ENCODE data around the gene PTPRN2.
"Not testable (repeated sequence)": the region's sequence is repeated elsewhere in the genome, so short reads cannot be mapped to it uniquely, and the experiment has no call there.

The PTPRN2 gene

DNA sequence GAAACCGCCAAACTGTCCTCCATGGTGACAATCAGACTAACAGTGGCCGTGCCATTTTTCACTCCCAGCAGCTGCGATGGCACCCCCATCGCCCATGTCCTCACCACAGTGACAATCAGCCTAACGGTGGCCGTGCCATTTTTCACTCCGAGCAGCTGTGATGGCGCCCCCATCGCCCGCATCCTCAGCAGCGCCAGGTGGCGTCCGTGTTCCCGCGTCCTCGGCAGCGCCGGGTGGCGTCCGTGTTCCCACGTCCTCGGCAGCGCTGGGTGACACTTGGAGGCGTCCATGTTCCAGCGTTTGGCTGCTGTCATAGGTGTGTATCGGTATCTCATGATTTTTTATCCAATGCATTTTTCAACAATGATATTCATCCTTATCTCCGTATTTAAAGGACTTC lies 267.3 kb downstream of the PTPRN2 start:
- no peak for DNase-seq (ENCODE audit: low spot score)

- no peak for DNase-seq (ENCODE audit: low spot score)
Measured at GRCh38 chr7:158318511-158318913, 269.1 kb downstream of the PTPRN2 start.

DNA sequence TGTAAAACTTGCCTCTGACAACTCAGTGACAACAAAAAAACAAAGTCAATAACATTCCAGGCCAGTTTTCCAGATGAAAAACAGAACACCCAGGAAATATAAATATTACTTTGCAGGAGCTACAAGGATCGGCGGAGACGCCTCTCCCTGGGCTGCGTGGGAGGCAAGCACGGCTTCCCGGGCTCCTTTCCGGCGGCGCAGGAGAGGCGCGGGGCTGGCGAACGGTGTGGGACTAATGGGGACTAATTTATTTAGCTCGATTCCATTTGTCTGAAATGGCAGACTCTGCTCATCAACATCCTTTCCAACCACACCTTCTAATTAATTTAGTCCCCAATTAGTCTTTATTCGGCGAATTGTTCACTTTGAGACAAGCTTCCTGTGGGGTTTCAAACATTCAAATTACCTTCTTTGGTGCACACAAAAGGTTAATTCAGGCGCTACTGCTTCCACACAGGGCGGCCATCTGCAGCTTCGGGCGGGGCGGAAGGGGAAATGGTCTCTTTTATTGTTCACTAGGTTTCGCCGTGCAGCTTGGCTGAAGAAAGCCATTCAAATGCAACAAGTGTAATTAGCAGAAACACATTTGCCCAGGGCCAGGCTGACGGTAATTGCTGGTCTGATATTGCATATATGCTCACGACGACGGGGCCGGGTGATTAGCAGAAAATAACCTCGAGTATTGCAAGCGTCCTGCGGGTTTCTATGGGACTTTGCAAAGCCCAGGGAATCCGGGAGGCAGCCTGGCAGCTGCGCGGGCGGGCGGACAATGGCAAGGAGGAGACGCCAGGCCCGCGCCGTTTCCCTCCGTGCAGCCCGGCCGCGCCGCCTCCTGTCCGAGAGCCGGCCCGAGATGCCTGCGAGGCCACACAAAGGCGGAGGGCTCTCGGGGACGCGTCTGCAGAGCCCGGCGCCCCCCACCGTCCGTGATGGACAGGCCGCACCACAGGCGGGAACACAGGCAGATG lies 270.1 kb downstream of the PTPRN2 start:
- no peak for DNase-seq (ENCODE audit: low spot score)

DNA sequence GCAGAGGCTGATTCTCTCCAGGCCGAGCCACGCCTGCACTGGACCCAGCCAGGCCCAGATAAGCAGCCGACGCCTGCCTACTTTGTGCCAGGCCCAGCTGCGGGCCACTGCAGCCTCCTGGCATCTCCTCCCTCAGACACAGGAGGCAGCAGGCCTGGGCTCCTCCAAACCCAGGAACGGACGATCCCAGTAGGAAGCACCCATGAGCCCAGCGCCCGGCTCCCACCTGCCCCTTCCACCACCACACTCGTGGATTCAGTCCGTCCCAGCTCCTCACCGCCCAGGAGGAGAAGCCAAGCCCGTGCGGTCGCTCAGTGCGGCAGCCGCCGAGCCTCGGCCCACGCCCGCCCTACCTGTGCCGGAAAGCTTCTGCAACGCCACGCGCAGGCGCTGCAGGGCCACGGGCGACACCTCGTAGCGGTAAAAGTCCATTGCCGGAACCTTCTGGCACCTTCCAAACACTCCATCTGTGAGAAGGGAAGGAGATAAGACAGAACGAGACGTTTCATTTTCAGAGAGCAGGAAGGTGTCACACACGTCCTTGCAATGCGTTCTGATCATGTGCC lies 271.1 kb downstream of the PTPRN2 start:
- no peak for DNase-seq (ENCODE audit: low spot score)

DNA sequence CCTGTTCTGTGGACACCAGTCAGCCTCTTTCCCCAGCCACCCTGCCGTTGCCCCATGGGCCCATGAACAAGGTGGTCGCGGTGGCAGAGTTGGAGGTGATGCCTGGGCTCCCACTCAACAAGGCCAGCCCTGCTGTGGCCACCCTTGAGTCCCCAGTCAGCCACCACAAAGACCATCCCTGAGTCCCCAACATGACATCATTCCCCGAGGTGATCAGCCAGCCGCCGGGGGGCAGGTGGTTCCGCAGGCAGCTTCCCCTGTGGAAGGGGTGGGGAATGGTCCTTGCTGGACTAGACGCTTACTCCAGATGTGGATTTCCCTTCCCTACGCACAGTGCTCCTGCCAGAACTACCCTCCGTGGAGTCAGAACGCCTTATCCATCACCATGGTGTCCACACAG lies 271.7 kb downstream of the PTPRN2 start:
- no peak for DNase-seq (ENCODE audit: low spot score)

GRCh38 chr7:158315326-158315725 lies 272.3 kb downstream of the PTPRN2 start:
- DNase-seq (ENCODE audit: low spot score), result no peak

GRCh38 chr7:158314394-158314793 lies 273.2 kb downstream of the PTPRN2 start:
- no peak for DNase-seq (ENCODE audit: low spot score)

DNA sequence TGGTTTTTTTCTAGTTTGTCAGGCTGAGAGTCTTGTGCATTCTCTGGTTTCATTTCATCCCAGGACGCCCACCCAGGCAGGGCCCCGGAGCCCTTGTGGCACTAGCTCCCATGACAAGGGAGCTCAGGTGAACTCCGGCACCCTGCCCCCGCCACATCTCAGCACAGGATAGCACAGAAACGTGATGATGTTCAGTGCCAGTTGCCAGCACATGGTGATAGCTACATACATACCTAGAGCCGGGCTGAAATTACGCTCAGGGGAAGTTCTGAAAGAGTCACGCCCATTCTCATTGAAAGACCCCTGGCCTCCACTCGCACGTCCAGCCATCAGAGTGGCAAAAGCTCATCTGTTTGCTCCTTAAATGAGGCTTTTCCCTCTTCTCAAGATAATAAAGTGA lies 273.7 kb downstream of the PTPRN2 start:
- no peak for DNase-seq (ENCODE audit: low spot score)

GRCh38 chr7:158312789-158313188 lies 274.8 kb downstream of the PTPRN2 start:
- DNase-seq (ENCODE audit: low spot score), result no peak

DNA sequence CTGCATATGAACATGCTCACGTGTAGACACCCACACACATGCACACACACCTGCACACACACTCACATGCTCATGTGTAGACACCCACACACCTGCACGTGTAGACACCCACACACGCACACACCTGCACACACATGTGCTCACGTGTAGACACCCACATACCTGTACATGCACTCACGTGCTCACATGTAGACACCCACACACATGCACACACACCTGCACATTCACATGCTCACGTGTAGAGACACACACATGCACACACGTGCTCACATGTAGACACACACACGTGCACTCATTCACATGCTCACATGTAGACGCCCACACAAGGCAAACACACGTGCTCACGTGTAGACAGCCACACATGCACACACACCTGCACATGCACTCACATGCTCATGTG lies 275.8 kb downstream of the PTPRN2 start:
- DNase-seq (ENCODE audit: low spot score), result no peak

DNA sequence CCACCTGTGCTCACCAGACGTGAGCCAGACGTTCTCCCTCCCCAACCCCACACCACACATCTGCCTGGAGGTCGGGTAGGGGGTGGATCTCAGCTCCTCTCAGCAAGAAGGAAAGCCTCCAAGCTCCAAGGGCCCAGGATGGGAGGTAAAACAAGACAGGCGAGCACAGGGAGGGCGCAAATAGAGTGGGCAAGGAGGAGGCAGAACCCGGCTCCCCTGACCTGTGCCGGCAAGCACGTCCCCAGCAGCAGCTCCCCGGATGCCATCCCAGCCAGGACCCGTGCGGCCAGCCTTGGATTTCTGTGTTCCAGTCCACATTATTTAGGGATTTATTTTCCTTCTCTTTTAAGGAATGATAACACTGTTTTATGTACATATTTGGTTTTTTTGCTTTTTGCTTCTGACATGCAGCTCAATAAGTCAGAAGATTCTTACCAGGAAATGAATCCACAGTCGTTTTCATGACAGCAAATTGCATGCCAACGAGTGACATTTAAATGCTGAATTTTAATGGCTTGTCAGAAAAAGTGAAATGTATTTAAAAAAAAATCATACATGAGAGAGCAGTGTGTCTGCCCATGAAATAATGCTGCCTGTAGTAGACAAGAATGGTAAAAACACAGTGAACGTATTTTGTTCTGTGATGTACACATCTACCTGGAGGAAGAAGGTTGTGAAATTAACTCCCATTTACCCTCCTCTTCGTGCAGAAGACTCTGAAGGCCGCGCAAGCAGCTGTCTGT lies 276.5 kb downstream of the PTPRN2 start:
- no peak for DNase-seq (ENCODE audit: low spot score)

GRCh38 chr7:158309868-158310763 lies 277.5 kb downstream of the PTPRN2 start:
- no peak for DNase-seq (ENCODE audit: low spot score)

DNA sequence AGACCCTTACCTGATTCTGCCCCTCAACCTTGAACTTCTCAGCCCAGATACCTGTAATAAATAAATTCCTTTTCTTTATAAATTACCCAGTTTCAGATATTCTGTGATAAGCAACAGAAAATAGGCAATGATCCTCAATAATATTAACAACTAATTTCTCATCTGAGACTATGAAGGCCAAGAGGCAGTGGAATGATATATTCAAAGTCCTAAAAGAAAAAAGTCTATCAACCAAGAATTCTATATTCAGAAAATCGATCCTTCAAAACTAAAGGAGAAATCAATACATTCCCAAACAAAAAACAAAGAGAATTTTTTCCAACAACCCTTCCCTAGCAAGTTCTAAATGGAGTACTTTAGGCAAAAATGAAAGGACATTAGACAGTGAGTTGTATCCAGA lies 279.6 kb downstream of the PTPRN2 start:
- no peak for DNase-seq (ENCODE audit: low spot score)

- not testable (repeated sequence) for DNase-seq (ENCODE audit: low spot score)
Measured at GRCh38 chr7:158304072-158304471, 283.6 kb downstream of the PTPRN2 start.

DNA sequence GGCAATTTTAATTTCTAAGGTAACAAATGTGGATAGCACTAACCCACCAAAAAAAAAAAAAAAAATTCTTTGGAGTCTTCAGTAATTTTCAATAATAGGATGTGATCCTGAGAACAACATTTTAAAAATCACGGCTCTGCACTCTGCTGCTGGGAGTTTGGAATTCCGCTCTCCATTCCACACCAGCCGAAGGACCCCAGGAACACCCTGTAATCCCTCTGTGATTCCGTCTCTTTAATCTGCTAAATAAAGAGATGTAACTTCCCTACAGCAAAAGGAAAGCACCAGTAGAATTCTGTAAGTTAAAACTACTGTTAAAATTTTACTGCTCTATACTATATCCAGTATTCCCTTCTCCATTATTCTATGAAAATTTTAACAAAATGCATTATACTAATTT lies 284.5 kb downstream of the PTPRN2 start:
- no peak for DNase-seq (ENCODE audit: low spot score)

DNA sequence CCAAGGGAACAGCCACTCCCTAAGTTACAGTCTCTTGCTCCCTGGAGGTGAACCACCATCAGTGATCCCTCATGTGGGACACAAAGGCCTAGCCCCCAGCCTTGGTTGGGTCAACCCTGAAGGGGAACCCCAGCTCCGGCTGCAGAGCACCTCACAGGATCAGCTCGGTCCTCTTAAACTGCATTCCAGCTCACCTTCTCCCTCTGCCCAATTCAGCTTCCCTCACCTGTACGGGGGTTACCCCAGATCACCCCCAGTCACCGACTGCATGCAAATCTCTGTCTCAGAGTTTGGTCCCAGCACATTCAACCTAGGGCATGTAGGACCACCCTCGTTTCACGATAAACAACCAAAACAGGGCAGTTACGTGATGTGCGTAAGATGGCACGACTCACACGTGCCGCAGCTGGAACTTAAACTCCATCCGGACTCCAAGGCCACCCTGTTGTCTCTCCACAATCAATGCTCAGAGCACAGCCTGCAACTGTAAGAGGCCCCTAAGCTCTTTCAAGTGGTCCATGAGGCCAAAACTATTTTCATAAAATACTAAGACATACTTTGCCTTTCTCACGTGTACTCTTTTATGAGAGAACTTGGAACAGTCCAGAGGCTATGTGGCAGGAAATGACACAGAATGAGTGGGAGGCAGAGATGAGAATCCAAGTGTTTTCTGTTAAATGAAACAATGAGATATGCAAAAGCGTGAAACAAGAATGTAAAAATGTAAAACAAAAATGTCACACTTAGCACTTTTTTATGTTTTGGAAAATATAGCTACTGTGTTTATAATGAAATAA lies 285.2 kb downstream of the PTPRN2 start:
- DNase-seq (ENCODE audit: low spot score), result no peak

DNA sequence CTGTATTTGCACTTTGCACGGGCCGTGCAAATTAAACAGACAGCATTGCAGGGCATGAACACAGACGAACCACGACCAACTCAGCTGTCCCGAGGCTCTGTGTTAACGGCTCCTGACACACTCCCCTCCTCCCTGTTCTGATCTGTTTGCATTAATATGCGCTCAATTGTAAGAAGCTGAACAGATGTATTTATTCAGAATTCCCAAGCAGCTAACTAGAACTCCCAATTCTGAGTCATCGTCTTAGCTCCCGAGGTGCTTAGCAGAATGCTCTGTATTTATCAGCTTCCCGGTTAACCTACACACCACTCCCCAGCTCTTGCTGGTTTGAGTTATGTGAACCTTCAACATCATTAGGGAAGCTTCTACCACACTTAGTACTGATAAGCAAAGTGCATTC lies 286.4 kb downstream of the PTPRN2 start:
- no peak for DNase-seq (ENCODE audit: low spot score)

DNA sequence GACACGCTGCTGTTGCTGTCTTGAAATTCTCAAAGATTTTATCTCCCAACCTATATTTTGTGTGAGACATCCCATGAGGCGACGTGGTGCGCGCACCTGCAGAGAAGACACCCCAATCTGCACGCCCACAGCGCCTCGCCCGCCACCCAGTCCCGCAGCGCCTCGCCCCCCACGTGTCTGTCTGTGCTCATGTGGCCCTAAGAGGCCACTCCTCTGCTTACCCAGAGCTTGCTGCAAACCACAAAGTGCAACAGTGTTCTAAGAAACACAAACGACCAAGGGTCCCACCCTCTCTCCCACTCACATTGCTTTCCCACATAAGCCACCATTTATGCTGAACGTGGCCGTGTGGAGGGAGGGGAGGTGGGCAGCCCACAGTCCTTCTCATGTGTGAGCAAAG lies 287.2 kb downstream of the PTPRN2 start:
- no peak for DNase-seq (ENCODE audit: low spot score)

DNA sequence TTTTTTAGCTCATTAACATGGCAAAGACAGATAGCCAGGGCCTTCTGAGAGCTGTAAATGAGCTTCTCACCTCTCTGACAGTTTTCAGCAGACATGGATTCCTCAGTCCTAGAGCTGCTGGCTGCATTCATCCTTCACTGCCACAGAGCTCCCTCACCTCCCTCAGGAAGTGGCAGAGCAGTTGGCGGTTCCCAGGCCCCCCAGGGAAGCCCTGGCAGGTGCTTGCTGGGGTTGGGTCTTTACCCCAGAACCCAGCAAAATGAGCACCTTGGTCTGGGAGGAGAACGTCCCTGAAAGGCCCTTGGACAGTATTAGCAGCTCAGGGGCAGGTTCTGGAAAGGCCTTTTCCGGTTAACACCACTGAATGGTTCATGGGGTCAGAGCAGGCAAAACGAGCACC lies 288.0 kb downstream of the PTPRN2 start:
- no peak for DNase-seq (ENCODE audit: low spot score)

- DNase-seq (ENCODE audit: low spot score), result no peak
Measured at GRCh38 chr7:158296798-158297104, 290.9 kb downstream of the PTPRN2 start.
